NCI-H2227 treated with DMSO at 0.1 percent for 48 hours (cell line): Measurements from ENCODE around the gene PRX.
"Not testable (repeated sequence)": the region's sequence is repeated elsewhere in the genome, so short reads cannot be mapped to it uniquely, and the experiment has no call there.

Experiments used
- DNase-seq: peaks from one replicate; lab custom pipeline; 2025; lab: John Stamatoyannopoulos, UW

Gene PRX

DNA sequence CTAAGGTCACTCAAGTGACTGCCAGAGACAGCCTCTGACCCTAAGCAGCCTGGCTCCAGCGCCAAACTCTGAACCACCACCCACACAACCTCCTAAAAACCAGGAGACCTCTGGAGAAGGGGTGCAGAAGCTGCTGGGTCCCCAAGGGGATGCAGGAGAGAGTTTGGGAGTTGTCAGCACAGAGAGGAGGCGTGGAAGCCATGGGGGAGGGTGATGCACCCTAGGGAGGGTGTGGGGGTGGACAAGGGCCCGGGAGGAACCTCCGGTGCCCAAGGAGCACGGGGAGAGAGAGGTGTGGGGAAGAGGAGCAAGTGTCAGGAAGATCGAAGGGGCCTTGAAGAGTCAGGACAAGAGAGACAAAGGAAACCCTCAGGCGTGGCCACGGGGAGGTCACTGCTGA lies 21.1 kb downstream of the PRX start:
- DNase-seq = no peak

DNA sequence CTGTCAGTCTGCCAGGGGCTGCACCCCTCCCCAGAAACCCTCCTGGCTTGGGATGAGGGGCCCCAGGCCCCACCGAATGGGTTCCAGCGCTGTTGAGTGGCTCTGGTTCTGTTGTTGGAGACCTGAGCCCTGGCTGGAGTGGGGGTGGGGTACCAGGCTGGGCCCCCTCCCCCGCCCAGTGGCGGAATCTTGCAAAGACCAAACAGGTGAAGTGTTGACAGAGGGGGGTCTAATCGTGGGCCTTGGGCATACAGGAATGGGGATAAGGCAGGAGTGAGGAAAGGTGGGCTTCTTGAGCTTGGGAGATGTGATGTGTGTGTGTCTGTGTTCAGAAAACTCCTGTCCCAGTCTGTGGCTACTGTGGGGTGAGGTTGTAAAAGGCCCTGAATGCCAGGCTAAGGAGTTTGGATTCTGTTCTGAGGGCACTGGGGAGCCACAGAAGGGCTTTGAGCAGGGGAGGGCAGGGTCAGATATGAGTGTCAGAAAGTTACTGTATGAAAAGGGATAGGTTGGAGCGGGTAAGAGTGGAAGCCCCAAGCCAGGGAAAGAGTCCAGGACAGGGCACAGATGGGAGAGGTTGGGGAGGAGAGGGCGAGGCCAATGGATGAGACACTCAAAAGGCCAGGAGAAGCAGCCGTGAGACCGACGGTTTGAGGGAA lies 23.0 kb downstream of the PRX start, which contains the start of gene HIPK4:
Gene HIPK4 (minus strand): TSS at position 98 of the 659 bp plus-strand sequence. CDS start 279 bp downstream, outside the sequence.
- no peak for DNase-seq

DNA sequence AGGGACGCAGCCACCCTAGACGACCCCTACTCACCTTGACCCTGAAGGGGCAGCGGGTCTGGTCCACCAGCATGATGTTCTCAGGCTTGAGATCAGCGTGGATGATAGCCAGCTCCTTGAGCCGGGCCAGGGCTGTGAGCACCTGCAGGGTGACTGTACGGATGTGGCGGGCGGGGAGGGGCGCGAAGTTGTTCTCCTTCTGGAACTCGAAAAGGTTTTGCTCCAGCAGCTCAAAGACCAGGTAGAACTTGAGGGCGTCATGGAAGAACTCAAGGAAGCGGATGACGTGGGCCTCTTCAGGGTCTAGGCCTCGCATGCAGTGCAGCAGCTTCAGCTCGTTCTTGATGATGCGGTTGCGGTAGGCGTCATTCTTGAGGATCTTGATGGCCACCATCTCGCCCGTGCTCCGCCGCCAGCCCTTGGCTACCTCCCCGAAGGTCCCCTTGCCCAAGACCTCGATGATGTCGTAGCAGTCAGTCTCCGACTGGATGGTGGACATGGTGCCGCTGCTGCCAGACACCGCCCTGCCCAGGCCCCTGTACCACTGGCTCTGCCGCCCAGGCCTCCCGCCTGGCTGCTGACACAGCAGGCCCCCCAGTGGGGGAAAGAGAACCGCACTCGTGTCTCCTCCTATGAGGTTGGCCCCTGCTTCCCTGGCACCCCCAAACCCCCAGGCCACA lies 23.6 kb downstream of the PRX start:
- DNase-seq = no peak

DNA sequence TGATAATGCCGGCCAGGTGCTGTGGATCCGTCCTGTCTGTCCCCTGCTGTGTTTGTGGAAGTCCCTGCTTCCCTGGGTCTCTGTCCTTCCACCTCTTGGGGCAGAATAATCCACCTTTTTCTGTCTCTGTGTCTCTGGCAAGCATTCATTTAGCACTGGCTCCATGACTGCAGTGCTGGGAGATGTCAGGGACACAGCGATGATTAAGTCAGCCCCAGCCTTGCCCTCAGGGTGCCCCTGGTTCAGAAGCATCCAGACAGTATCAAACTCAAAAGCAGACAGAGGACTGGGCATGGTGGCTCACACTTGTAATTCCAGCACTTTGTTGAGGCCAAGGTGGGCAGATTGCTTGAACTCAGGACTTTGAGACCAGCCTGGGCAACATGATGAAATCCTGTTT lies 24.7 kb downstream of the PRX start:
- no peak for DNase-seq

DNA sequence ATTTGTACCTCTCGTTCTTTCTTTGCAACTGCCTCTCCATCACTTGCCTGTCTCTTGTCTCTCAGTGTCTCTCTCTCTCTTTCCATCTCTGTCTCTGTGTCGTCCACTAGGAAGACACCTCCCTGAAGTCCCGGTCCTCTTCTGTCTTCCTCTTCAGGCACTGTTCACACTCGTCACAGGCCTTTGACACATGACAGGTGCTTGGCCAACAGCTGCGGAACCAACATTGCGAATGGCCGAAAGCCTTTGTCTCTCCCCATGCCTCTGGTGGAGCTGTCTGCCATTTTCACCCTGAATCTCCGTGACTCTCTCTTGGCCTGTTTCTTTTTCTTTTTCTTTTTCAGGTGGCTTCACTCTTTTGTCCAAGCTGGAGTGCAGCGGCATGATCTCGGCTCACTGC lies 26.0 kb downstream of the PRX start:
- DNase-seq = no peak

DNA sequence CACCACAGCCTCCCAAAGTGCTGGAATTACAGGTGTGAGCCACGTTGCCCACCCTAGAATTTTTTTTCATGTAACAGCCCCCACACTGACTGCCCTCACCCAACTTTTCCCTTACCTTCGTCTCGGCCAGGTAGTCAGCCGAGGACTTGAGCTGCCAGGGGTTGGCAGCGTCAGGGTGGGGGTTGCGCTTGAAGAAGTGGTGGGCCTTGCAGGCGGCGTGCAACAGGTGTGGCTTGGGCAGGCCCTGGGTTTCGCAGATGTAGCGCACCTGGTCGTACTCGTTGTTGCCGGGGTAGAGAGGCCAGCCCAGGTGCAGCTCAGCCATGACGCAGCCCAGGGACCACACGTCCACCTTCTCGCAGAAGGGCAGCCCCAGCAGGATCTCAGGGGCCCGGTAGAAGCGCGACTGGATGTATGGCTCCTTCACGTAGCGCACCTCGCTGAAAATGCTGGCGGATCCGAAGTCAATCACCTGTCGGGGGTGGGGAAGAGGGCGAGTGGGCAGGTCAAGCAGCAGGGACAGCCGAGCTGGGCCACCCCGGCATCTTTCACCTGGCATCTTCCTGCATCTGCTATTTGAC lies 29.4 kb downstream of the PRX start:
- no peak for DNase-seq

DNA sequence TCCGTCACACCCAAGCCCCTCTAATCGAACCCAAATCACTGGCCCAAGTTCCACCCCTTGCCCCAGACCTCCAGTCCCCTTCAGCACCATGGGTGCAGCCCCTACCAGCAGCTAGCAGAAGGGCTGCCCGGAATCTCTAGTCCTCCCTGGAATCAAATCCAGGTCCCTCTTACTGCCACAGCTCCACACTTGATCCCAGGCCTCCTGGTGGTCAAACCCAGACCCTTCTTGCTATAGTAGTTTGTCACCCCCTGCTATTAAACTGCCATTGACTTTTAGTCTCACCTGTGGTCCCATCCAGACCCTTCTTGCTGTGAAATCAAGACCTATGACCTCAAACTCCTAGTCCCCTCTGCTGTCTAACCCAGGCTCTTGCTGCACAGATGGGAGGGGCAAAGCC lies 31.9 kb downstream of the PRX start:
- no peak for DNase-seq

DNA sequence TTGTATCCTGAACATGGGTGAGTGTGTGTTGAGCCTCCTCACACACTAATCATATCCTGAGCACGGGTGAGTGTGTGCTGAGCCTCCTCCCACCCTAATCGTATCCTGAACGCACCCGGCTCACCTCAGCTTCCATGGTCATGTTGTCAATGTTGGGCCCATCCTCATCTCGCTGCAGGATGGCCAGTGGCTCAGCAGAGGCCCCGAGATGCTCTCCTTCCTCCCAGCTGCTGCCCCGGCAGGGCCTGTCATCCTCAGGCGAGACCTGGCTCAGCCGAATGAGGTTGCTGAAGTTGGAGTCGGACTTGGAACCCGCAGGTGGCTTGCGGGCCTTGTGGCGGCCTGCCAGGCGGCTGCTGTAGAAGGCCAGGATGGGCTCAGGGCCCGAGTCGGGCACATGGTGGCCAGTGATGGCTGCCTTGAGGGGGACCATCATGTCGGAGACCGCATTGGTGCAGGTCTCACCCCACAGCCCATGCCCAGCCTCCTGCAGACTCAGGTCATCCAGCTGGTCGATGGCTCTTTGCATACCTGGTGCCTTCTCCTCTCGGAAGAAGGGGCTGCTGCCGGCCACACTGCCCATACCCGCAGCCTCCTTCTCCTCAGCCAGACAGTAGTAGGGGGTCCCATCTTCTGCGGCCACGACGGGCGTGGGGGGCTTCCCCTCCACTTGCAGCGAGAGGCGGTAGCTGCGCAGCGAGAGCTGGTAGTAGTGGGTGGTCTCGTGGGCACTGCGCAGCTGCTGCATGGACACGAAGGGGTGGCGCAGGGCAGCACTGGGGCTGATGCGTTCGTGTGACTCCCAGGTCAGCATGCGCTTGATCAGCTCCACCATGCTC lies 32.8 kb downstream of the PRX start:
- no peak for DNase-seq

DNA sequence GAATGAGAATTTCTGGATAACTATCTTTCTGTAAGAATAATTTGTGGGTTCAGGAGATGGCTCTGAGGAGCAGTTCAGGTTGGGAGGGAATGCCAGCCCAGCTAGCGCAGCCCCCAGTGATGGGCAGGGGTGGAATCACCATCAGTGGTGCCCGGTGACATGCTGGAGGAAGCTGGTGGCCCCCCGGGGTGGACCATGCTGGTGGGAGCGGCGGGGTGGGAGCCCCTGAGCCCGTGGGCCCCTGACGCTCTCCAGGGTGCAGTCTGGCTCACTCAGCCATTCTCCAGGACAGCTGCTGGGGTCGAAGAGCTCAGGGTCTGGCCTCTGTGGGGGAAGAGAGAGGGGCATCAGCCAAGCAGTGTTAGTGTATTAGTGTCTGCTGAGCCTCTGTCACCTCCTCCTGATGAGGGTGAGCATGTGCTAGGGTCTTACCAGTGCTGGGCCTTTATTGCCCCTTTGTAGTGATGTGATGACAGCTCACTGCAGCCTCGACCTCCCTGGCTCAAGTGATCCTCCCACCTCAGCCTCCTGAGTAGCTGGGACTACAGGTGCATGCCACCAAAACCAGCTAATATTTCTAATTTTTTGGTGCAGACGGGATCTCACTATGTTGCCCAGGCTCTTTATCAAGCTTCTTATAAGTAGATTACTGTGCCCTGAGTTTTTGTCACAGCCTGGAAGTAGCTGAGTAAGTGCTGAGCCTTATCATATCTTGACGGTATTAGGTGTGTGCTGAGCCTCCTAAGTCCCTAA lies 33.6 kb downstream of the PRX start:
- no peak for DNase-seq

DNA sequence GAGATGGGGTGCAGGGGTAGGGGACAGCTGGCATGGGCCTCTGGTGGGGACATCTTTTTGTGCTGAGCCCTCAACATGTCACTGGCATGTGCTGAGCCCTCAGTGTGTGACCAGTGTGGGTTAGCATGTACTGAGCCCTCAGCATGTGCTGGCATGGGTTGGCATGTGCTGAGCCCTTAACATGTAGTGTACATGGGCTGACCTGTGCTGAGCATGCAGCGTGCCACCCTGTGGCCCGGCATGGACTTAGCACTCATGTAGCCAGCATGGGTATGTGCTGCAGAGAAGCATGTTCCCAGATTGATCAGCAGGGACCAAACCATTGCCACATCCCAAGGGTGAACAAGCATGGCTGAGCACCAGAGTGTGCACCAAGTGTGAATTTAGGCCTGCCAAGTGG lies 34.7 kb downstream of the PRX start:
- DNase-seq = no peak

DNA sequence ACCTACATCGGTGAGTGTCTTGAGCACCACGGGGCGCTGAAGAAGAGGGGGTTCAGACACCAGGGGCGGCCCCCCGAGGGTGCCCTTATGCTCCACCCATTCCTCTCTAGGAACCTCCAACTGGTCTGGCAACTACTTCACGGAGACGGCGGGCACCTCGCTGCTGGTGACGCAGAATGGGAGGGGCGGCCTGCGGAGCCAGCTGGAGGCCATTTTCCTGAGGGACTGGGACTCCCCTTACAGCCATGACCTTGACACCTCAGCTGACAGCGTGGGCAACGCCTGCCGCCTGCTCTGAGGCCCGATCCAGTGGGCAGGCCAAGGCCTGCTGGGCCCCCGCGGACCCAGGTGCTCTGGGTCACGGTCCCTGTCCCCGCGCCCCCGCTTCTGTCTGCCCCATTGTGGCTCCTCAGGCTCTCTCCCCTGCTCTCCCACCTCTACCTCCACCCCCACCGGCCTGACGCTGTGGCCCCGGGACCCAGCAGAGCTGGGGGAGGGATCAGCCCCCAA lies 35.2 kb downstream of the PRX start:
- no peak for DNase-seq

DNA sequence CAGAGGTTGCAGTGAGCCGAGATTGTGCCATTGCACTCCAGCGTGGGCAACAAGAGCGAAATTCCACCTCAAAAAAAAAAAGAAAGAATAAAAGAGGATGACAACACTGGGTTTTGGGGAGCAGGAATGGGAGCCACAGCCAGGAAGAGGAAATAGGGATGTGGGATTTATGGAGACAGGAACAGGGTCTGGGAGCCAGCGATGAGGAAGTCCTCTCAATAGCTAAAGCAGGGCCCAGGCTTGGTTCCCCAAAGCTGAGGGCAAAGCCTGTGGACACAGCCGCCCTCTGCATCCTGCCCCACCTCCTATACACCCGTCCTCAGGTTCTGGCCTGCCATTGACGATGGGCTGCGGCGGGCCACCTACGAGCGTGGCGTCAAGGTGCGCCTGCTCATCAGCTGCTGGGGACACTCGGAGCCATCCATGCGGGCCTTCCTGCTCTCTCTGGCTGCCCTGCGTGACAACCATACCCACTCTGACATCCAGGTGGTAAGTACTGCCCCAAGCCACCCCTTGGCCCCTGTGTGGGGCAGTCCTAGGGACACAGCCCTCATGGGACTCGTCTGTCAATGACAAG lies 36.8 kb downstream of the PRX start:
- no peak for DNase-seq

DNA sequence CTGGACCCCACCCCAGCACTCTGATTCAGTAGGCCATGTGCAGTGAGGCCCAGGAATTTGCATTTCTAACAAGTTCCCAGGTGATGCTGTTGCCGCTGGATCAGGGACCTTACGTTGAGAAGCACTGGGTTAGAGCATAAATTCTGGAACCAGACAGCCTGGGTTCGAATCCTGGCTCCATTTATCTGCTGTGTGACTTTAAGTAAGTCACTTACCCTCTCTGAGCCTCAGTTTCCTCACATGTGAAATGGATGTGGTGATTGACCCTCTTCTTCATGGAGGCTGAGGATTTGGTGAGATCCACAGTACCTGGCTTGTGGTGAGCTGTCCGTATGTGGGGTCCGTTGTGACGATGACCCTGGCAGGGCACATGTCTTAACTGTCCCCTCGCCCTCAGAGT lies 39.1 kb downstream of the PRX start:
- DNase-seq = no peak

DNA sequence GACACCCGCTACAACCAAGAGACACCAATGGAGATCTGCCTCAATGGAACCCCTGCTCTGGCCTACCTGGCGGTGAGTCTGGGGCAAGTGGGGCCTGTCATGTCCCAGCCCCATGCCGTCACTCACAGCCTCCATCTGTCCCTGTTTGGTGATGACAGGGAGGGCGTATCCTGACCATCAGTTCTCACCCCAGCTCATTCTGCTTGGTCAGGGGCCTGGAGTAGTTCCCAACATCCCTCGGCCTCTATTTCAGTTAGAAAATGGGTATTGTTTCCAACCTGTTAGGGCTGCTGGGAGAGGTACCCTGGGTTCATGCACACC lies 41.4 kb downstream of the PRX start:
- DNase-seq = no peak

DNA sequence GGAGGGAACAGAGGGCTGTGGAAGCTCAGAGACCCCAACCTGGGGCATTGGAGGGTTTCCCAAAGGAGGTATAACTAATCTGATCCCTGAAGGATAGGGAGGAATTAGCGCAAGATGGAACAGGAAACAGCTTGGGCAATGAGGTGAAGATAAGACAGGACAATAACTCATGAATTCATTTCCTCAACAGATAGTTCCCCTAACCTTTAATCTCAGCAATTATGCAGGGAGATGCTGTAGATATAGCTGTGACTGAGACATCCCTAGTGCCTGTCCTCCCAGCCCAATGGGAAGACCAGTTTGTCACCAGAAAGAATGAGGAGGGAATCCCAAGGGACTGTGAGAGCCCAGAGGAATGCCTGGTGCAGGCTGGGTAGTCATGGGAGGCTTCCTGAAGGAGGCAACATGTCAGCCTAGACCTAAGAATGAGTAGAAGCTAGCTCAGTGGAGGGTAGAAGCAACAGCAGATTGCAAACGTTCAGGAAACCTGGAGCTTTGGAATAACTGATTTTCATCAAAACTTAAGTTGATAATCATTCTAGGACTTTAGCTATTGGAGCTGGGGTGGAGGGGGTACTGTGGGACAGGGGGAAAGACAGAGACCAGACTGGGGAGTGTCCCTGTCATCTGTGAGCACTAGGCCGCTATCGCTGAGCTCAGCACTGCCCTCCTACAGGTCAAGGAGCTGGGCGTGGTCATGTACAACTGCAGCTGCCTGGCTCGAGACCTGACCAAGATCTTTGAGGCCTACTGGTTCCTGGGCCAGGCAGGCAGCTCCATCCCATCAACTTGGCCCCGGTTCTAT lies 42.0 kb downstream of the PRX start:
- peak; percentile 30 for DNase-seq

DNA sequence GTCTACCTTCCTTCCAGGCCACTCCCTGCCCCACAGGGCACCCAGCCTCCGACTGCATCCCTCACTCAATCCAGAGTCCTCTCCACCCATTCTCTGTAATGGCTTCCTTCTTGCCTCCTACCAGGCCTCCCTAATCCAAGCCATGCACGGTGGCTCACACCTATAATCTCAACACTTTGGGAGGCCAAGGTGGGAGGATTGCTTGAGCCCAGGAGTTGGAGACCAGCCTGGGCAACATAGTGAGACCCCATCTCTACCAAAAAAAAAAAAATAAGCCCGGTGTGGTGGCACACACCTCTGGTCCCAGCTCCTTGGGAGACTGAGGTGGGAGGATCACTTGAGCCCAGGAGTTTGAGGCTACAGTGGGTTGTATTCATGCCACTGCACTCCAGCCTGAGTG lies 42.9 kb downstream of the PRX start:
- not testable (repeated sequence) for DNase-seq

DNA sequence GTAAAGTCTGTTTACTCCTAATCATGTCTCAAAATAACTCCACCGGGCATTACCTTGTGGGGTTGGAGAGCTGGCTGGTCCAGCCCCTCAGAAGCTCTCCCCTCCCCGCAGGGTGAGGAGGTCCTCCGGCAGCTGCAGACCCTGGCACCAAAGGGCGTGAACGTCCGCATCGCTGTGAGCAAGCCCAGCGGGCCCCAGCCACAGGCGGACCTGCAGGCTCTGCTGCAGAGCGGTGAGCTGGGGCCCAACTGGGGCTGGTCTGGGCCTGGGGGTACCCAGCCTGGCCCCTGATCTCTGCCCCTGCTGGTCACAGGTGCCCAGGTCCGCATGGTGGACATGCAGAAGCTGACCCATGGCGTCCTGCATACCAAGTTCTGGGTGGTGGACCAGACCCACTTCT lies 43.4 kb downstream of the PRX start:
- no peak for DNase-seq

DNA sequence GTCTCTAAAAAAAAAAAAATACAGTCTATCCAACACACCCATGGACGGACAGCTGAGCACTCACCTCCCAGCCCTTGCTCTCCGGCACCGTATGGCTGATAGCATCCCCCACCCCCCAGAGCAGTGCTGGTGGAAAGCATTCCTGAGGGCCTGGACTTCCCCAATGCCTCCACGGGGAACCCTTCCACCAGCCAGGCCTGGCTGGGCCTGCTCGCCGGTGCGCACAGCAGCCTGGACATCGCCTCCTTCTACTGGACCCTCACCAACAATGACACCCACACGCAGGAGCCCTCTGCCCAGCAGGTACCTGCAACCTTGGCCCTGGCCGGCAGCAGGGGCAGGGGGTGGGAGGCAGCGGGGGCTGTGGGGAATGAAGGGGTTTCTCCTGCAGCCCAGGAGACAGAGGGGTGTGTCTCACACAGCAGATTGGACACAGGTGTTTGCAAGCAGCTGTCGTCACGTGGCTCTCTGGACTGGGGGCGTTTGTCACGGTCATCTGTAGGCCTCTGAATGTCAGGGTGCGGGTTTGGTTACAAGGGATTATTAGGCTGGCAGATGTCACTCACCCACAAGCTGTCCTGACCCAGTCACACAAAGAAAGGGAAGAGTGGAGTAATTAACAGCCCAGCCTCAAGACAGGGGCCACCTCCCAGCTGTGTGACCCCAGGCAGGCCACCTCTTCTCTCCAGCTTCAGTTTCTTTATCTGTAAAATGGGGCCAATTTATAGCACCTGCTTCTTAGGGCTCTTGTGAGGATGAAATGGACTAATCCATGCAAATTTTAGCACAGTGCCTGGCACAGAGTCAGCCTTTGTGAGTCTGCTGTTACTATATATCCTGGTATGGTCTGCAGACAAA lies 45.4 kb downstream of the PRX start:
- DNase-seq = no peak

DNA sequence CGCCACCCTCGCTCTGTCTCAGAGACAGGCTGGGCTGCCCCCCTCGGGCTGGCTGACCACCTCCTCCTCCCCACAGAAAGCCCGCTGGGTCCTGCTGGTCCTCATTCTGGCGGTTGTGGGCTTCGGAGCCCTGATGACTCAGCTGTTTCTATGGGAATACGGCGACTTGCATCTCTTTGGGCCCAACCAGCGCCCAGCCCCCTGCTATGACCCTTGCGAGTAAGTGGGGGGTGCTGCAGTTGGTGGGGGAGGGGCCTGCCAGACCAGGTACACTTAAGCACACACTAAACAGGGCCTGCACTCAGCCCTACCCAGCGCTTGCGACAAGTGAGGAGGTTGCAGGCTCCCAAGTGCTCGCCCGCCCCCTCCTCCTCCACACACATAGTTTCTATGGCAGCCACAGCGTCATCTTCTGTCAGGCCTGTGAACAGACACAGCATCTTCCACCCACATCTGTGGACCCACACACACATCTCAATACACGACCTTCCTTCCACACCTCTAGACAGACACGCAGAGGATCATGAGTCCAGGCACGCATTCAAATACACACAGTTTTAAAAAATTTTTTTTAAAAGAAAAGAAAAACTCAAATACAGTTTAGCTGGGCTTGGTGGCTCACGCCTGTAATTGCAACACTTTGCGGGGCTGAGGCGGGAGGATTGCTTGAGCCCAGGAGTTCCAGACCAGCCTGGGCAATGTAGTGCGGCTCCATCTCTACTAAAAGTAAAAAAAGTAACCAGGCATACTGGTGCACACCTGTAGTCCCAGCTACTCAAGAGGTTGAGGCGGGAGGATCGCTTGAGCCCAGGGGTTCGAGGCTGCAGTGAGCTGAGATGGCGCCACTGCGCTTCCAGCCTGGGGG lies 46.2 kb downstream of the PRX start:
- DNase-seq = peak; percentile 96
